ENCODE results near the gene PPP4C. TPM values are rescaled to one million over a fixed set of nuclear protein-coding genes. Genes with fewer than 3 reads are reported as not detected.
"Not testable (repeated sequence)": the region's sequence is repeated elsewhere in the genome, so short reads cannot be mapped to it uniquely, and the experiment has no call there.

Gene PPP4C
- total RNA-seq, 4 donors from 2014 or later: 43.7 to 79.4 (median 56.6) TPM

GRCh38 chr16:30110661-30111060 is 34.9 kb downstream of the PPP4C start:
- TF ChIP-seq POLR2A (IDR thresholded peaks at IDR 0.05): no peak
- TF ChIP-seq, protein P1, sequence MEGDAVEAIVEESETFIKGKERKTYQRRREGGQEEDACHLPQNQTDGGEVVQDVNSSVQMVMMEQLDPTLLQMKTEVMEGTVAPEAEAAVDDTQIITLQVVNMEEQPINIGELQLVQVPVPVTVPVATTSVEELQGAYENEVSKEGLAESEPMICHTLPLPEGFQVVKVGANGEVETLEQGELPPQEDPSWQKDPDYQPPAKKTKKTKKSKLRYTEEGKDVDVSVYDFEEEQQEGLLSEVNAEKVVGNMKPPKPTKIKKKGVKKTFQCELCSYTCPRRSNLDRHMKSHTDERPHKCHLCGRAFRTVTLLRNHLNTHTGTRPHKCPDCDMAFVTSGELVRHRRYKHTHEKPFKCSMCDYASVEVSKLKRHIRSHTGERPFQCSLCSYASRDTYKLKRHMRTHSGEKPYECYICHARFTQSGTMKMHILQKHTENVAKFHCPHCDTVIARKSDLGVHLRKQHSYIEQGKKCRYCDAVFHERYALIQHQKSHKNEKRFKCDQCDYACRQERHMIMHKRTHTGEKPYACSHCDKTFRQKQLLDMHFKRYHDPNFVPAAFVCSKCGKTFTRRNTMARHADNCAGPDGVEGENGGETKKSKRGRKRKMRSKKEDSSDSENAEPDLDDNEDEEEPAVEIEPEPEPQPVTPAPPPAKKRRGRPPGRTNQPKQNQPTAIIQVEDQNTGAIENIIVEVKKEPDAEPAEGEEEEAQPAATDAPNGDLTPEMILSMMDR (IDR thresholded peaks at IDR 0.05): no peak
- no peak for DNase-seq
- Histone ChIP-seq H3K27me3 (no peaks in the 10 kb centered on the region), H3K36me3 (peaks cover 0 to 77% (median 0%) of the 10 kb centered on the region in 3 donors), H3K4me3 (no peak overlapping the region), H3K4me1 (peaks cover 0 to 27% (median 8%) of the 10 kb centered on the region in 4 donors), H3K9me3 (no peaks in the 10 kb centered on the region), H3K27ac (no peak overlapping the region)

DNA sequence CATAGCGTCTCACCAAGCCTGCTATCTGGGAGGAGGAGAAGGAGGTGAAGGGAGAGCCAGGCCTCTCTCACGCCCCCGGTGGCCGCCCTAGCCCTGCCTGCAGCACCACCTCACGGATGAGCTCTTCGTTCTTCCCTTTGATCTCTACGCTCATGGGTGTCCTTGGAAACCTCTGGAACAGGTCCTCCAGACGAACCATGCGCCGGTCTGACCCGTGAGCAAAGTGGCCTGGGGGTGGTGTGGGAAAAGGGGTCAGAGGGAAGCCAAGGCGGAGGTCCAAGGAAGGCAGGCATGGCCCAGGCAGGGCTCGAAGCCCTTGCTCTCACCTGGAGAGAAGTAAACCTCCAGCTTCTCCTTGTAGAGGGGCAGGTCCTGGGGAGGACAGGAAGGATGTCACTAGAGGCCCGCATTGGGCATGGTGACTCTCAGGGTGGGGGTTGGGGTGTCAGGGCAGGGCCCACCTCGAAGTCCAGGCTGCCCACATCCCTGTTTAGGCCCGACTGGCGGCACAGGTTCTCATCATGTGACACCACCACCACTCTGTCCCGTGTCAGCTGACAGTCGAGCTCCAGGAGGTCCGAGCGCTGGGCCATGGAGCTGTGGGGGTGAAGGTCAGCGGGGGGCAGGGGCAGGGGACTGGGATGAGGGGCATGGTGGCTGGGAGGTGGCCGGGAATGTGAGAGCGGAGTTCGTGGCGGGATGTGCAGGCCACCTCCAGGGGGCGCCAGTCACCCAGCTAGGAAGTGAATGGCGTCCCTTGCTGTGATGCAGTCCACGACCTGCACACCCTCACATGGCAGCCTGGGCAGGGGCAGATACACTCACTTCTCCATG is 36.6 kb downstream of the PPP4C start:
- H3K27me3 ChIP-seq: no peaks in the 10 kb centered on the region
- H3K4me3 ChIP-seq: no peak overlapping the region
- H3K27ac ChIP-seq: peak overlapping the region in 3 of 4 donors; percentile 63 to 90 (median 77)
- H3K36me3 ChIP-seq: peaks cover 0 to 76% (median 0%) of the 10 kb centered on the region in 3 donors
- H3K4me1 ChIP-seq: peaks cover 0 to 45% (median 12%) of the 10 kb centered on the region in 4 donors
- TF ChIP-seq, protein P1 (IDR thresholded peaks at IDR 0.05): peak; percentile 12 to 87 (median 72)
- TF ChIP-seq POLR2A (IDR thresholded peaks at IDR 0.05): no peak
- DNase-seq: peak; percentile 43 to 87 (median 86)
- H3K9me3 ChIP-seq: no peaks in the 10 kb centered on the region

DNA sequence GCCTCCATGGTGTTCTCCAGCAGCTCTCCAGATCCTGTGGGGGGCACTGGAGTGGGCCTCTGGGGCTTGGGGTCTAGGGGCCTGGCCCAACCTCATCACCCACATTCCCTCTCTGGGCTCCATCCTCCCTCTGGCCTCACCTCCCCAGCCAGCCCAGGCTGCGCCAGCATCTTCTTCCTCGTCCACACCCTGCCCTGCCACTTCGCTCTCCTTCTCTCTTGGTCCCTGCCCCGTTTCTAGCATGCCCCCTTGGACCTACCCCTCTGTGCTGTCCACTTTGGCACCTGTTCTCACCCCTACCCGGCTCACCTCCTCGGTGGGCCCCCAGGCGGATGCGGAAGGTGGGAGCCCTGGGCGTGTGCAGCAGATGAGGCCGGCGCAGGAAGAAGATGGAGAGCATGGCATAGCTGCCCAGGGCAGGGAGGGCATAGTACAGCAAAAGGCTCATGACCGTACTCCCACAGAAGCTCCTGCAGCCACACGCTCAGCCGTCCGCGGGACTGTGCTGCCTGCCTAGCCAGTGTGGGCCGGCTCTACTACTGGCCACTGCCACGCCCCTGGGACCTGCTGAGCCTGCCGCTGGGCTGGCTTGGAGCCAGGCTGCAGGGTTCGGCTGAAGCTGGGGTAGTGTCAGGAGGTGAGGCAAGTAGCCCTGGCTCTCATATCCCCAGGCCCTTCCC is 37.4 kb downstream of the PPP4C start, which contains the start of gene GDPD3:
Gene GDPD3 (minus strand): TSS at position 507 of the 680 bp plus-strand sequence. CDS start 59 bp downstream, at position 448.
- H3K4me3 ChIP-seq: peak within 1 kb of the TSS in 1 of 4 donors; percentile 5
- H3K9me3 ChIP-seq: no peaks in the 10 kb centered on the region
- peaks cover 0 to 76% (median 0%) of the 10 kb centered on the region in 3 donors for H3K36me3 ChIP-seq
- DNase-seq: peak in 2 of 3 donors; percentile 81 to 87
- peaks cover 0 to 52% (median 13%) of the 10 kb centered on the region in 4 donors for H3K4me1 ChIP-seq
- no peaks in the 10 kb centered on the region for H3K27me3 ChIP-seq
- TF ChIP-seq POLR2A (IDR thresholded peaks at IDR 0.05): peak; percentile 42 to 63
- TF ChIP-seq, protein P1 (IDR thresholded peaks at IDR 0.05): no peak
- peak within 1 kb of the TSS in 3 of 4 donors; percentile 63 to 90 (median 77) for H3K27ac ChIP-seq

- TF ChIP-seq, protein P1 (IDR thresholded peaks at IDR 0.05): no peak
- TF ChIP-seq POLR2A (IDR thresholded peaks at IDR 0.05): no peak
- H3K4me1 ChIP-seq: peaks cover 0 to 58% (median 13%) of the 10 kb centered on the region in 4 donors
- no peak overlapping the region for H3K4me3 ChIP-seq
- DNase-seq: no peak
- no peaks in the 10 kb centered on the region for H3K27me3 ChIP-seq
- peaks cover 0 to 76% (median 0%) of the 10 kb centered on the region in 3 donors for H3K36me3 ChIP-seq
- no peaks in the 10 kb centered on the region for H3K9me3 ChIP-seq
- peak overlapping the region in 3 of 4 donors; percentile 63 to 90 (median 77) for H3K27ac ChIP-seq
Measured at GRCh38 chr16:30113711-30114333, 38.0 kb downstream of the PPP4C start.

DNA sequence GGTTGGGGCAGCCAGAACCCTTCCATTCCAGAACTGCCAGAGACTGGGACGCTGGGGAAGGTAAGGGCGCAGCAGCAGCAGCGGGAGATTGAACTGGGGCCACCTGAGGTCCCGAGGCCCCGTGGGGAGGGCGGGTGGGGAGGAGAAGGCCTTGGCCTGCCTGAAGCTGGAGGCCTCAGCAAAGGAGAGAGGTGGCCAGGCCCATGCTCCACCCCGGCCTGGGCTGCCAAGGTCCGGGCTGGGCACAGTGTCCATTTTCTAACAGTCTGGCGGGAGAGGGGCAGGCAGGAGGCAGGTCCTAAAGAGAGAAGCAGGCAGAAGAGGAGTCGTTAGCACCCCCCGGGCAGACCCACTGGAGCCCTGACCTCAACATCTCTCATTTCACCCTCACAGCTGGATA is 38.6 kb downstream of the PPP4C start:
- no peak for DNase-seq
- Histone ChIP-seq H3K9me3 (no peaks in the 10 kb centered on the region), H3K36me3 (peaks cover 0 to 76% (median 0%) of the 10 kb centered on the region in 3 donors), H3K27ac (peak overlapping the region; percentile 59 to 90 (median 70)), H3K4me3 (no peak overlapping the region), H3K4me1 (peaks cover 0 to 60% (median 13%) of the 10 kb centered on the region in 4 donors), H3K27me3 (no peaks in the 10 kb centered on the region)
- no peak for TF ChIP-seq POLR2A (IDR thresholded peaks at IDR 0.05)
- TF ChIP-seq, protein P1 (IDR thresholded peaks at IDR 0.05): no peak

DNA sequence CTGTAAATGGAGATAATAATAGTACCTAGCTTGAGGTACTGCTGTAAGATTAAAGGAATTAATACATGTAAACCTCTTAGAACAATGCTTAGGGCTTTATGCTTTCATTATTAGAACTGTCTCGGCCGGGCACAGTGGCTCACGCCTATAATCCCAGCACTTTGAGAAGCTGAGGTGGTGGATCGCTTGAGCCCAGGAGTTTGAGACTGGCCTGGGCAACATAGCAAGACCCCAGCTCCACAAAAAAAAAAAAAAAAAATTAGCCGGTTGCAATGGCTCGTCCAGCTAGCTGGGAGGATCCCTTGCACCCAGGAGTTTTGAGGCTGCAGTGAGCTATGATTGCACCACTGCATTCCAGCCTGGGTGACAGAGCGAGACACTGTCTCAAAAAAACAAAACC is 39.0 kb downstream of the PPP4C start:
- not testable (repeated sequence) for H3K27me3 ChIP-seq, H3K4me3 ChIP-seq, H3K9me3 ChIP-seq, DNase-seq
- Histone ChIP-seq H3K27ac (peak overlapping the region; percentile 59 to 90 (median 70)), H3K36me3 (peaks cover 0 to 76% (median 0%) of the 10 kb centered on the region in 3 donors), H3K4me1 (peaks cover 0 to 64% (median 13%) of the 10 kb centered on the region in 4 donors)

Measured in Peyer's patch (tissue), 4 donors.